ENCODE data around the gene PIK3R2.

GRCh38 chr19:18153556-18154134 lies 682 bp downstream of the PIK3R2 start:
- TF ChIP-seq EZH2phosphoT487 (conservative IDR thresholded peaks at IDR 0.05; ENCODE audit: low read length) (no peak), CTCF (IDR thresholded peaks at IDR 0.05; ENCODE audit: insufficient read depth, low read length, poor library complexity, severe bottlenecking) (no peak)

Data from SU-DHL-6 (cell line).